C4-2B (cell line): ENCODE data around the gene SLC25A42.

ENCODE experiments used
- ZFX ChIP-seq: fragments of 450-650 bp; IDR thresholded peaks from 2 replicates; pipeline ENCODE4 v1.6.1; 2017
- TF ChIP-seq, protein P1 (sequence below): fragments of 450-650 bp; conservative IDR thresholded peaks from 2 replicates; pipeline ENCODE4 v1.5.1; 2017; ENCODE audit warnings: mild to moderate bottlenecking

GRCh38 chr19:19107654-19108053 lies 43.9 kb downstream of the SLC25A42 start:
- TF ChIP-seq, protein P1, sequence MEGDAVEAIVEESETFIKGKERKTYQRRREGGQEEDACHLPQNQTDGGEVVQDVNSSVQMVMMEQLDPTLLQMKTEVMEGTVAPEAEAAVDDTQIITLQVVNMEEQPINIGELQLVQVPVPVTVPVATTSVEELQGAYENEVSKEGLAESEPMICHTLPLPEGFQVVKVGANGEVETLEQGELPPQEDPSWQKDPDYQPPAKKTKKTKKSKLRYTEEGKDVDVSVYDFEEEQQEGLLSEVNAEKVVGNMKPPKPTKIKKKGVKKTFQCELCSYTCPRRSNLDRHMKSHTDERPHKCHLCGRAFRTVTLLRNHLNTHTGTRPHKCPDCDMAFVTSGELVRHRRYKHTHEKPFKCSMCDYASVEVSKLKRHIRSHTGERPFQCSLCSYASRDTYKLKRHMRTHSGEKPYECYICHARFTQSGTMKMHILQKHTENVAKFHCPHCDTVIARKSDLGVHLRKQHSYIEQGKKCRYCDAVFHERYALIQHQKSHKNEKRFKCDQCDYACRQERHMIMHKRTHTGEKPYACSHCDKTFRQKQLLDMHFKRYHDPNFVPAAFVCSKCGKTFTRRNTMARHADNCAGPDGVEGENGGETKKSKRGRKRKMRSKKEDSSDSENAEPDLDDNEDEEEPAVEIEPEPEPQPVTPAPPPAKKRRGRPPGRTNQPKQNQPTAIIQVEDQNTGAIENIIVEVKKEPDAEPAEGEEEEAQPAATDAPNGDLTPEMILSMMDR, result no peak
- TF ChIP-seq ZFX, result no peak
